ENCODE measurements around the gene TMEM130.

The TMEM130 gene

DNA sequence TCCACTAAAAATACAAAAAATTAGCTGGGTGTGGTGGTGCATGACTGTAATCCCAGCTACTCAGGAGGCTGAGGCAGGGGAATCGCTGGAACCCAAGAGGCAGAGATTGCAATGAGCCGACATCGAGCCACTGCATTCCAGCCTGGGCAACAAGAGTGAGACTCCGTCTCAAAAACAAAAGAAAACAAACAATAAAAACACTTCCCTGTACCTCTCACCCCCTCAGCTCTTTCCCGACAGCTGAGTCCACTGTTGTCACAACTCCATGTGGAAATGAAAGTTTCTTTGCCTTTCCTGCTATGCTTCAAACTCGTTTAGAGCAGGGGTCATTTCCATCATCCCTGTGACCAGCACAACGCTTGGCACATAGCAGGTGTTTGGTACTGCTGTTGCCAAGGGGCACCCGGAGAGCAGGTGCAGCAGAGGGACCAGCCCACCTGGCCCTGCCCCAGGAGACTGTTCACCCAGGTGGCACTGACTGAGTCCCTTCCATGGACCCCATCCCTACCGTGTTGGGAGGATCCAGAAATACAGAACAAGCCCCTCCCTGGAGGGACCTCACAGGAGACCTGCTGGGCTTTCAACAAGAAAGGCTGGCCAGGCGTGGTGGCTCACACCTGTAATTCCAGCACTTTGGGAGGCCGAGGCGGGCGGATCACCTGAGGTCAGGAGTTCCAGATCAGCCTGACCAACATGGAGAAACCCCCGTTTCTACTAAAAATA, 4.9 kb downstream of the TMEM130 start:
- TF ChIP-seq, protein P1, sequence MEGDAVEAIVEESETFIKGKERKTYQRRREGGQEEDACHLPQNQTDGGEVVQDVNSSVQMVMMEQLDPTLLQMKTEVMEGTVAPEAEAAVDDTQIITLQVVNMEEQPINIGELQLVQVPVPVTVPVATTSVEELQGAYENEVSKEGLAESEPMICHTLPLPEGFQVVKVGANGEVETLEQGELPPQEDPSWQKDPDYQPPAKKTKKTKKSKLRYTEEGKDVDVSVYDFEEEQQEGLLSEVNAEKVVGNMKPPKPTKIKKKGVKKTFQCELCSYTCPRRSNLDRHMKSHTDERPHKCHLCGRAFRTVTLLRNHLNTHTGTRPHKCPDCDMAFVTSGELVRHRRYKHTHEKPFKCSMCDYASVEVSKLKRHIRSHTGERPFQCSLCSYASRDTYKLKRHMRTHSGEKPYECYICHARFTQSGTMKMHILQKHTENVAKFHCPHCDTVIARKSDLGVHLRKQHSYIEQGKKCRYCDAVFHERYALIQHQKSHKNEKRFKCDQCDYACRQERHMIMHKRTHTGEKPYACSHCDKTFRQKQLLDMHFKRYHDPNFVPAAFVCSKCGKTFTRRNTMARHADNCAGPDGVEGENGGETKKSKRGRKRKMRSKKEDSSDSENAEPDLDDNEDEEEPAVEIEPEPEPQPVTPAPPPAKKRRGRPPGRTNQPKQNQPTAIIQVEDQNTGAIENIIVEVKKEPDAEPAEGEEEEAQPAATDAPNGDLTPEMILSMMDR (IDR thresholded peaks at IDR 0.05; ENCODE audit: low read depth, low read length), result no peak
- no peak overlapping the region for H3K4me3 ChIP-seq (replicated peaks in 1 of 2; ENCODE audit: low read depth in 2 of 2, low read length in 2 of 2)
- peak; percentile 37 to 51 for DNase-seq (ENCODE audit: low read depth in 2 of 2)

DNA sequence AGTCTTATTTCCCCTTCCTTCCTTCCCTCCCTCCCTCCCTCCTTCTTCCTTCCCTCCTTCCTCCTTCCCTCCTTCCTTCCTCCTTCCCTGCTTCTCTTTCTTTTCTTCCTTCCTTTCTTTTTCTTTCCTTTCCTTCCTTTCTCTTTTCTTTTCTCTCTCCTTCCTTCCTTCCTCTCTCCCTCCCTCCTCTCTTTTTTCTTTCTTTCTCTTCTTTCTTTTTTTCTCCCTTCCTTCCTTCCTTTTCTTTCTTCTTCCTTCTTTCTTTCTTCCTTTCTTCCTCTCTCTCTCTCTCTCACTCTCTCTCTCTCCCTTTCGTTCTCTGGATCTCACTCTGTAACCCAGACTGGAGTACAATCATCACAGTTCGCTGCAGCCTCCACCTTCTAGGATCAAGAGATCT, 6.2 kb downstream of the TMEM130 start:
- no peak for DNase-seq (ENCODE audit: low read depth in 2 of 2)
- TF ChIP-seq, protein P1 (IDR thresholded peaks at IDR 0.05; ENCODE audit: low read depth, low read length), result no peak

DNA sequence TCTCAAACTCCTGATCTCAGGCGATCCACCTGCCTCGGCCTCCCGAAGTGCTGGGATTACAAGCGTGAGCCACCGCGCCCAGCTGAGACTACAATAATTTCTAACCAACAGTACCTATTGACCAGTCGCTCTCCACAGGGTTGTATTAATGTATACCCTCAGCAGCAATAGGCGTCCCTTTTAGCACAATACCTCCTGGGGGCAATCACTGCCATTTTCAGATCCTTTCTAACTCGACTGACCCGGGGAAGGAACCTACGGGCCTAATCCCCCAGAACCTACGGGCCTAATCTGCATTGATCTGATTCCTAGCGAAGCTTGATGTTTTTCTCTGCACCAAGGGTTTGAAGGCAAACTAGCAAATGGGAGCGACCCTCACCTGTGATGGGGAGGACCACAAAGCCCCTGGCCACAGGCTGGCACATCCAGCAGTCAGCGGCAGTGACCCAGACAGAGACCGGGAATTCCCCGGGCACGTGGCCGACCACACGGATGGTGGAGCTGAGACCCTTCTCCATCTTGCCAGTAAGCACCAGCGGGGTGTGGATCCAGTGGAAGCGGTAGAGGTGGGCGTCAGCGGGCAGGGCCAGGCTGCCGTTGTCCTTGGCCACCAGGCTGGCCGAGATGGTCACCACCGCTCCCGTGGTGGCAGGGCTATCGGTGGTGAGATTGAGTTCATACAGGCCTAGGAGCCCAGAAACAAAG, 6.9 kb downstream of the TMEM130 start:
- TF ChIP-seq, protein P1 (IDR thresholded peaks at IDR 0.05; ENCODE audit: low read depth, low read length), result no peak

More for the DNA sequence above, 6.2 kb downstream of the TMEM130 start:
- H3K4me3 ChIP-seq (replicated peaks in 1 of 2; ENCODE audit: low read depth in 2 of 2, low read length in 2 of 2), result no peak overlapping the region

DNA sequence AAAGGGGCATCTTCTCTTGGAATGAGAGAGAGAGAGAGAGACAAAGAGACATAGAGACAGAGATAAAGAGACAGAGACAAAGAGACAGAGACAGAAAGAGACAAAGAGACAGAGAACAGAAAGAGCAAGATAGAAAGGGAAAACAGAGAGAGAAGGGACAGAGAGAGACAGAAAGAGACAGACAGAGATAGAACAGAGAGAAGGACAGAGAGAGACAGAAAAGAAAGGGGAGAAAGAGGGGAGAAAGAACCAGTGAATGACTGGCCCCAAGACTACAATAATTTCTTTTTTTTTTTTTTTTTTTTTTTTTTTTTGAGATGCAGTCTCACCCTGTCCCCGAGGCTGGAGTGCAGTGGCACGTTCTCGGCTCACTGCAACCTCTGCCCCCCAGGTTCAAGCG, 7.6 kb downstream of the TMEM130 start:
- DNase-seq (ENCODE audit: low read depth in 2 of 2), result no peak
- no peak overlapping the region for H3K4me3 ChIP-seq (replicated peaks in 1 of 2; ENCODE audit: low read depth in 2 of 2, low read length in 2 of 2)
- TF ChIP-seq, protein P1 (IDR thresholded peaks at IDR 0.05; ENCODE audit: low read depth, low read length), result no peak

More for the DNA sequence above, 6.9 kb downstream of the TMEM130 start:
- H3K4me3 ChIP-seq (replicated peaks in 1 of 2; ENCODE audit: low read depth in 2 of 2, low read length in 2 of 2), result no peak overlapping the region
- DNase-seq (ENCODE audit: low read depth in 2 of 2), result no peak

DNA sequence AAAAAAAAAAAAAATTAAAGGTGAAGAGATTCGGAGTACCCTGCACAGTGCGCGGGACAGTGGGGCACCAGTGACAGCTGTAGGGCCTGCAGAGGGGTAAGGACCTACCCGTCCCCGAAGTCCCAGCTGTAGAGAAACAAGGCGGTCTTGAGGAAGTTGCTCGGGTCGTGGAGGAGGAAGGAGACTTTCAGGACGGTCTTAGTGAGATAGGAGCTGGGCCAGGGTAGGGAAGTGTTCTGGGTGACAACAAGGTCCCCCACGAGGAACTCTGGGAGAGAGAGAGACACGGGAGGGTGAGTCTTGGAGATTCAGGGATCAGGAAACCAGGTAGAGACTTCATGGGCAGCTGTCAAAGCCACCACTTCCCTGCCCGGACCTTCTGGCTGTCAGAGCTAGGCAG, 9.7 kb downstream of the TMEM130 start:
- TF ChIP-seq, protein P1 (IDR thresholded peaks at IDR 0.05; ENCODE audit: low read depth, low read length), result no peak
- no peak overlapping the region for H3K4me3 ChIP-seq (replicated peaks in 1 of 2; ENCODE audit: low read depth in 2 of 2, low read length in 2 of 2)
- no peak for DNase-seq (ENCODE audit: low read depth in 2 of 2)

DNA sequence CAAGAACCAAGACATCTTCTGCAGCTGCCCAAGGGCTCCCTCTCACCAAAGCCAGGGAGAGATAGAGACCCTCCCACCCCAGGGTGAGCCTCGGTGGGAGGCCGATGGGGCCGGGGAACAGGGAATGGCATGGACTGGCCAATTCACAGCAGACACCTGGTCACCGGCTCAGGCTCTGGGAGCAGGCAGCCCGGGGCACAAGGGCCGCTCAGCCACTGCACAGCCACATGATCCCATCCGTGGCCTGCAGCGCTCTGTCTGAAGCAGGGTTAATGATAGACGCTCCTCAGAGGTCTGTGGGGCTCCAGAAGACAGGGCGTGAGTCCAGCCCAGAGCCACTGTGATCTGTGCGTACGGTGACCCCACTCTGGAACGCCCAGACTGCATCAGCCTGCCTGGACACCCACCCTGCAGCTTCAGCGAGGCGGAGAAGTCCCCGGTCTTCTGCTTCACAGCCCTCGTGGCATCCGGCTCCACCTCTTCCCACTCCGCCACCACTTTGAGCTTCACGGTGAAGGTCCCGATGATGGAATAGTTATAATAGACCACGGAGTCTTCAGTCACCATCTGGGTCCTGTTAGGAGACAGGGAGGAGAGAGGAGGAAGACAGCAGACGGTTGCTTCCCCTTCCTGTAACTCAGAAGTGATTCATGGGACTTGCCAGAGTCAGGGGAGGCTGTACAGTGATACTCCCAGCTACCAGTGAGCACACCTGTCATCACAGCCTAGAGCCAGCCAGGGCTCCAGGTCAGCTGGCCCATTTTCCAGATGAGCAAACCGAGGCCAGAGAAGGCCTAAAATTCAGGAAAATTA, 14.0 kb downstream of the TMEM130 start:
- H3K4me3 ChIP-seq (replicated peaks in 1 of 2; ENCODE audit: low read depth in 2 of 2, low read length in 2 of 2), result no peak overlapping the region
- peak in 1 of 2 donors; percentile 49 for DNase-seq (ENCODE audit: low read depth in 2 of 2)
- TF ChIP-seq, protein P1 (IDR thresholded peaks at IDR 0.05; ENCODE audit: low read depth, low read length), result no peak
